ENCODE measurements around the gene LRRC51.
A peak's percentile ranks its signal among the peaks of the same experiment; 100 is the strongest.

Gene LRRC51

DNA sequence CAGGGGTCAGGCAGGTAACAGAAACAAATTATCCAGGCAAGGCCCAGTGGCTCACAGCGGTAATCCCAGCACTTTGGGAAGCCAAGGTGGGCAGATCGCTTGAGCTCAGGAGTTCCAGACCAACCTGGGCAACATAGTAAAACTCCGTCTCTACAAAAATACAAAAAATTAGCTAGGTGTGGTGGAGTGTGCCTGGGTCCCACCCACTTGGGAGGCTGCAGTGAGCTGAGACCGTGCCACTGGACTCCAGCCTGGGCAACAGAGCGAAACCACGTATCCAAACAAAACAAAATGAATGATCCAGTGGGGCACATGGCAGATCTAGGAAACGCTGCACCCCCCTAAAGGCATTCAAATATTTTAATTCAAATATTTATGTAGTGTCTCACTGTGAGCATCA lies 10.2 kb upstream of the LRRC51 start:
- no peak for DNase-seq

DNA sequence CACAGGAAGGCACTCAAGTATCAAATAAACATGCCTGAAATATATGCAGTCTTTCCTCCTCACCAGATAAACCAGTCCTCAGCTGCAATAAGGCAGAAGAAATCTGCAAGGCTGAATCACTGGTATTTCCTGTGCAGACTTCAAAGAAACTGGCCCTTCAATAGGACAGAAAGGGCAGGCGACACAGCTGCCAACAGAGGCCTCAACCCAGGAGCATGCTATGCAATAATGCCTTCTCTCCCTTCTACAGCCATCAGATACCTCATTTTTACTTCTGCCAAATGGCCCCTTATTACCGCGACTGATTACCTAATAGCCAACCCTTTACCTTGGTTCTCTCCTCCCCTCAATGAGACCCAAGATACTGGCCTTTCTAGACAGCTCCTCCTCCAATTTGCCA lies 8.3 kb upstream of the LRRC51 start:
- no peak for DNase-seq

DNA sequence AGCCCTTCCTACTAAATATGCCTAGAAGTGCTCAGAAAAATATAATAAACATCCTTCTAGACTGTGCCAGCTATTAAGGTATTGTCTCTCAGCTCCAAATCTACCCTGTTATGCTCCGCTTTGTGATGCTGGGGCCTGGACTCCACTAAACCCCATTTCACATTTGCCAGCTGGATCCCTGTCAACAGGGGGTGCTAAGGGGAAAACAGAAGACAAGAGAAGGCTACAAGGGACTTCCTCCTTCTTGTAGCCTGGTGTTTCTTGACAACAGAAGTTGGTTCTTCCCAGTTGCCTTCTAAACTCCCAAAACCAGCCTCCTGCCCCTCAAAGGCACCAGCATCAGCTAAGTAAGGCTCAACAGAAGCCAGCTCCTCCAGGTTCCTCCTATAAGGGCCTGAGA lies 5.5 kb upstream of the LRRC51 start:
- no peak for DNase-seq

DNA sequence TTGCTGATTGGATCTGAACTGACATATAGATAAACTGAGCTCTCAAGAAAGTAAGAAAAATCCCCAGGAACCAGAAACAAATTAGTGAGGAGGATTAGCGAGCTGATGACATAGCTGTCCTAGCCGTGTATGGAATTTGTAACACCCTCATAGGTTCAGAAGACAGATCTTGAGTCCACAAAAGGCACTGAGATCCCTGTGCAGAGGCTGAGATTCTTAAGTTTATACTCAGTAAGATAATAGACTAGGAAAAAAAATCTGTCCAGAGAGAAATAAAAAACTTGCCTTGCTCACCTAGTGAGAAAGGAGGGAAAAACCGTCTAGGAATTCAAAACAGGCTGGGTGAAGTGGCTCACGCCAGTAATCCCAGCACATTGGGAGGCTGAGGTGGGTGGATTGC lies 4.9 kb upstream of the LRRC51 start:
- DNase-seq = no peak

DNA sequence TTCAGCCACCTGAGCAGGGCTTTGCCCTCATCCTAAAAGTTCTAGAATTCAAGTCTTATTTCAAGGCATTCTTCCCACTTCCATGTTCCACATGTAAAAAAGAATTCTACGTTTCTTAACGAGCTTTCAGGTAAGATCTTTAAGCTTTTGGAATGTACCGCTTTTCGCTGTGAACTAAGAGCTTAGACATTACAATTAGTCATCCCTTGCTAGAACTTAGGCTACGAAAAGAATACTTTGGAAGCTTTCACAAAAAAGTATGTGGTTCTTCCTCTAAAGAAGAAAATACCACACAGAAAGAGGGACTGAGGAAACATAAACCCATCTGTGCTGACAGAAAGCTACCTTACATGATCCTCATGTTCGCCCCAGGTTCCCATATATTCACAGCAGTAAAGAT lies 2.2 kb upstream of the LRRC51 start:
- DNase-seq = no peak

DNA sequence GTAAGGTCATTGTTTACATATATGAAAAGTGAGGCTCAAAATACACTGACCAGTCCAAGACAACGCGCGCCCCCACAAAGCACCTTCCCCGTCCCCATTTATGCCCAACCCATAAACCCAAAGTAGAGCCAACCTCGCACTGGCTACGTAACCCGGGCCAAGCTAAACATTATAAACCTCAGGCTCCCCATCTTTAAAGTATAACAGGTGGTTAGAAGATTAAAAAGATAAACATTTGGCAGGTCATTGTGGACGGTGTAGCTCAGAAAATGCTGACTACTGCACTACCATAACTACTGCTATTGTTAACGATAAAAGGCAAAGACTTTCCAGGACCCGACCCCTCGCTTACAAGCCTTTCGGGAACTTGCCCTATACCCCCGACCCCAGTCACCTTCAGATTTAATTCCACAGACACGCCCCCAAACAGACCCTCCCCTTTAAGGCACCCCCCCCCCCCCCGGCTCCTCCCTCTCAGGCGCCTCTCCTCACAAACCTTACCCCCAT lies 778 bp upstream of the LRRC51 start:
- no peak for DNase-seq

DNA sequence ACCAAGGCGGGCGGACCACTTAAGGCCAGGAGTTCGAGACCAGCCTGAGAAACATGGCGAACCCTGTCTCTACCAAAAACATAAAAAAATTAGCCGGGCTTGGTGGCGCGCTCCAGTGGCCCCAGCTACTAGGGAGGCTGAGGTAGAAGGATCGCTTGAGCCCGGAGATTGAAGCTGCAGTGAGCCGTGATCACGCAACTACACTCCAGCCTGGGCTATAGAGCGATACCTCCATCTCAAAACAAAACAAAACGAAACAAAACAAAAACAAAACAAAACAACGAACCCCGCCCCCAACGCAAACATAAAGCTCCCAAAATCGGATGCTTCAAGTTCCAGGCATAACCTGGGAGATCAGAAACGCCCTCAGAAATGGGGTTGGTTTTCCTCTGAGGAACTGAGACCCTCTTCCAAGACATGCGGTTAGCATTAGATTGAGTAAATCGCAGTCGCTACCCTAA lies 564 bp downstream of the LRRC51 start:
- DNase-seq = no peak

DNA sequence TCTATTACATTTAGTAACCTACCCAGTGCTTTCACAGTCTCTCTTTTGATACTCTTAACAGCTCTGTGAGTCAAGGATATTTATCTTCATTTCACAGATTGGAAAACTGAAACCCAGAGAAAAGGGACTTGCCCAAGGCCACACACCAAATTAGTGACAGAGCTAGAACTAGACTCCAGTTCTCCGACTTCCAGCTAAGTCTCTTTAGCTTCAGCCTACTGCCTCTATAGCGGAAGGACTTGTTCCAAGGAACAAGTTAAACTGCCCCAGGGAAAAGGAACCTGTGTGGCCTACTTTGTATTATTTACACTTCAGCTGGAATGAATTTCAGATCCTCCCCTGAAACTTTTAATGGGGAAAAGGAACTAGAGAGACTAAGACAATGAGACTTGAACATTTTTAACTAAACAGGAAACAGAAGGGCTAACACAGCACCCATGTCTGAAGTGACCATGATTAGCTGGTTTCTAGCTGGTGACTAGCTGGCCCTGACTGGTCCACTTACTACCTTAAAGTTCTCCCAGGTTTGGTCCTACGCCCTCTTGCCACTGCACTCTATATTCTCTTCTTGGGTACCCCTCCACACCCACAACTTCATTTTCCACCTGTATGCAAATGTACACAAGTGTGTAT lies 1.3 kb downstream of the LRRC51 start:
- DNase-seq = no peak

DNA sequence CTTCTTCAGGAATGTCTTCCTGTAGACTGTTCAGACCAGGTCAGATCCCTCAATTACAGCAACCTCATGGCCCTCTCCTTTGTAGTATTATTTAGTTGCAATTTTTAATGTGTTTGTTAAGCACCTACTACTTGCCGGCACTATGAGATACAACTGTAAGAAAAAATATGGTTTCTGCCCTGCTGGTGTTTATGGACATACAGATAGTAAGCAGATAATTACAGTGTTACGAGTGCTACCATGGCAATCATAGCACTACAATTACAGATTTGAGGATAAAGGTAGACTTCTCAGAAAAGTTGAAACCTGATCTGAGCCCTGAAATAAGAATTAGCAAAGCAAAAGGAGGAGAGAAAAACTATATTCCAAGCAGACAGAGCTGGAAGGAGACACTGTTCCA lies 2.8 kb downstream of the LRRC51 start:
- no peak for DNase-seq

DNA sequence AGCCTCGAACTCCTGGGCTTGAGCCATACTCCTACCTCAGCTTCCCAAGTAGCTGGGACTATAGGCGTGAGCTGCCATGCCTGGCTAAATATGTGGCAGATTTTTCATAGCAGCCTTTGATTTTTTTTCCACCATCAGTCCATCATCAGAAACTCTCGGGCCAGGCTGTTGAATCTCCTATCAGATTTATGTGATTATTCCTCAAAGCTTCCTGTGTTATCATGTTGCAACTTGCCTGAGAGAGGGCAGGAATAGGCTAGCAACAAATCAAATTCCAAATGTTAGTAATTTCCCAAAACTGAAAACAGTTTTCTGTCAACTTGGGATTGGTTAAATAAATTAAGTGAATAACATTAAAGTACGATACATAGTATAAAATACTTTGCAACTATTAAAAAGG lies 3.4 kb downstream of the LRRC51 start:
- DNase-seq = no peak

DNA sequence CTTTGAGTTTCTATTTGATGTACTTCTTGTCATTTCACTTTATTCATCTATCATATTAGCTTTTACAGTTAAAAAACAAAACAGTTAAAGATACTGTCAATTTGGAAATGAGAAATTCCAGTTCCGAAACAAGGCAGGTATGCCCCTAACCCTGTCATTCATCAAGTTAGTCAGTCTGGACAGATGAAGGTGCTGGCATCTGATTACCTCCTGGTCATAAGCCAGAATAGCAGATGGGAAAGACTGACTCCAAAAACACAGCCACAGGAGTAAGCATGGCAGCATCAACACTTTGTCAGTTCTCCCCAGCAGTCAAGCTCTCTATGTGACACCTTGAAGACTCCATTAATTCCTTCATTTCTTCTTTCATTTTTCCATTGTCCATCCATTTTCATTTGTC lies 4.3 kb downstream of the LRRC51 start:
- no peak for DNase-seq

DNA sequence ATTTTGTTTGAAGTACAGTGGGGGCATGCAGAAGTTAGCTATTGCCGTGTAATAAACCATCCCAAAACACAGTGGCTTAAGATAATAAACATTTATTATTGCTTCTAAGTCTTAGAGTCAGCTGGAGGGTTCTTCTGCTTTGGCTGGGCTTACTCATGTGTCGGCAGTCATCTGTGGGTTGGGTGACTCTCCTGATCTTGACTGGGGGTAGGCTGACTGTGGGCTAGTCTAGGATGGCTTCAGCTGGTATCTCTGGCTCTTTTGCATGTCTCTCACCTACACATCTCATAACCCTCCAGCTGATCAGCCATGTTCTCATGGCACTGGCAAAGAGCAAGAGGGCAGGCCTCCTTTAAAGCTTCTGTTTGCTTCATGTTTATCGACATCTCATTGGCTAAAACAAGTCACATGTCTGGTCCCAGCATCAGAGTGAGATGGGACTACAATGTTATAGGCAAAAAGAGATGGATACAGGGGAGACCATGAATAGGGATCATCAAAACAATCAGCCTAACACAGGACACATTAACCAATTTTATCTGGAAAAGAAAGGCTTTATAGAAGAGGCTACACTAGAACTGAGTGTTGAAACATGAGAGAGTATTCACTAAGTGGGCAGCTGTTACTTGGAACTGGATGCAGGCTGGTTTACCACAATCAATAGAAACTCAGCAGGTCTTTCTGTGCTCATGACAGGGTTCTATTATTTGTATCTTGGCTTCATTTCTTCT lies 5.1 kb downstream of the LRRC51 start:
- DNase-seq = no peak

DNA sequence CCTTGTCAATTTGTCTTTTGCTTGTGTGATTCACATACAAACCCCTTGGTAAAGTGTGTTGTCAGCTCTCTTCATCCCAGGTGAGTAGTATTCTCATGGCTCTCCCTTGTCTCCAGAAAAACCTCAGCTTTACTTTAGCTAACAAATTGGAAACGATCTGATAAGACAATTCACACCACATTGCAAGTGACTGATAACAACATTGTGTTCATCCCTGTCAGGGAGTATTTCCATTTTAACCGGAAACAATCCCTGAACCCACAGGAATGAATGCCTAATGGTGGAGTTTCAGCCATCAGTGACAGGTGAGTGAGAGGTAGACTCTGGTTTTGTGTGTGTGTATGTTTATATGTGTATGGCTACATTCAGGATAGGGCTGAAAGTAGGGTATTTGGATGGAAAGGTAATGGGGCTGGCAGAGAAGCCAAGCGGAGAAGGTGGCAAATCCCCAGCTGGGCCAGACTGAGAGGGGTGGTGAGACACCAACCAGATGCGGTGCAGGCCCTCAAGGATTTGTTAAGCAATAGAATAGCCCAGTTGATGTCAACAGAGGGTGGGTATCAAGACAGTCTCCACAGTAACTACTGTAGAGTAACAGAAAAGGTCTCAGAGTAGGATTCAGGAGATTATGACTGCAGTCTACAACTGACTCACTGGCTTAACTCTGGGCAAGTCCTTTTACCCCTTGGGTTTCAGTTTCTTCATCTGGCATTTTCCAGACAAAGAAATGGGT lies 7.6 kb downstream of the LRRC51 start:
- no peak for DNase-seq

DNA sequence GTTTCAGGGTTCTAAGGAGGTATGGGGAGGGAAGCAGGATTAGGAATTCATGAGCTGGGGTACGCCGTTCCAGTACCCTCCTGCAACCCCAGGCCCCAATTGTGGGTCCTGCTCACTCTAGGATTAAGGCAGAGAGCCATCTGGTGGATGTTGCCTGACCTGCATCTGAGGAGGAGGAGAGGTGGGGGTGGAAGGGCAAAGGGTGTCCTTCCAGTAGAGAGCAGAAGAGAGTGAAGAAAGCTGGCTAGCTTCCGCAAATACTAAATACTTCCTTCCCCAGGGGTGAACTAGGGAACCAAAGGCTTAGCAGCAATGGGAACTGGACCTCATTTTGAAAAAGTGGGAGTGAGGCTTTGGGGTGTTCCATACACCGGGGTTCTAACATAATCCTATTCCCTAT lies 10.6 kb downstream of the LRRC51 start:
- DNase-seq = no peak

DNA sequence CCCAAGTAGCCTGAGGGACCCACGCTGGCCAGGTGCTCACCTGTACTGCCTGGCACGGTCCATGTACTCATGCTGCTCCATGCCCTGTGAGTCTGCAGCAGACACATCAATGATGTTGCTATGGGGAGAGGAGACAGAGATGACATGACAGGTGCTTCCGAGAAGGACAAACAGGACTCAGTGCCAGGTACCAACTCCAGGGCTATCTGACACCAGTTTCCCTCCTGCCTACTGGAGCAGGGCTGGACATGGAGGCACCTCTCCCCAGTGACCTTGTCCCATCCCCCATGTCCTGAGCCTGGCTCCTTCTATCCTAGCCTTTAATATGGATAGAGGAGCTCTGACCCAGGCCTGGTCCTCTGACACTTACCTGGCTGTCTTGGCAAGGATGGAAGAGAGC lies 18.1 kb downstream of the LRRC51 start:
- no peak for DNase-seq

DNA sequence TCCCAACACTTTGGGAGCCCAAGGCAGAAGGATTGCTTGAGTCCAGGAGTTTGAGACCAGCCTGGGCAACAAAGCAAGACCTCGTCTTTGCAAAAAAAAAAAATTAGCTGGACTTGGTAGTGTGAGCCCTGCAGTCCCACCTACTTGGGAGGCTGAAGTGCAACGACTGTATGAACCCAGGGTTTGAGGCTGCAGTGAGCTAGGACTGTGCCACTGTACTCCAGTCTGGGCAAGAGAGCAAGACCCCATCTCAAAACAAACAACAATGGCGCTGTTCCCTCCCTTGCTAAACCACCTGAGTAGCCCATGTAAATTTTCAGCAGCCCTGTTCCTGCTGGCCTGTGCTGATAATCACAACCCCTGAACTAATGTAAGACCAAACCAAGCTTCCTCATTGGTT lies 19.4 kb downstream of the LRRC51 start:
- no peak for DNase-seq

DNA sequence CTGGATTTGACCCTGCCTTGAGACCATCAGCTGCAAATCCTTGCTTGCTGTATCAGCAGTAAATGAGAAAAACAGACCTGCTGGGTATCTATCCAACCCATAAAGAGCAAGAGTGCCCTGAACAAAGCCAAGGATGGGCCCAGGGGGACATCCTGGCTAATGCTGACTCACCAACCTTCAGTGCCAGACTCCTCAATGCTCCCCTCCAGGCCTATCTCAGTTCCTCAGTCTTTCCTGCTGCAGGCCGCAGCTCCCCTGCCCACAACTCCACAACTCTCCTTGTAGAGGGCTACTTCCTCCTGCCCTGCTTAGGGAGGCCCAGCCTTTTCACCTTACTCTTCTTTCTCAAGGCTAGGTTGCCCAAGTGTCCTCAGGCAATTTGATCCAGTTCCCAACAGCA lies 19.8 kb downstream of the LRRC51 start:
- DNase-seq = no peak

DNA sequence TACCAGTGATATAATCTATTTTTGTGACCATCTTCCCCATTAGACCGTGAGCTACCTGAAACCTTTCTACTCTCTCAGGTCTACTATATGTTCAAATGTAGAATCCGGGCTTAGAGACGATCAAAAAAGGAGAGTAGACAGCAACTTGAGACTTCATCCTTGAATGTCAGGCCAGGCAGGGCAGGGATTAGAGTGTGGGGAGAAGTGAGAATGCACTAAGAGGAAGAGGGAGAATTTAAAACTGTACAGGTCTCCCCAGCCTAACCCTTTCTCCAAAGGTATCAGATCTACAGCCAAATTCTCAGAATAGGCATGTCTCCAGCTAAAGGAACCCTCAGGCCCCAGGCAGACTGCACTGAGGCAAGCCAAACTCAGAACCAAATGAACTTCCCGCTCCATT lies 21.5 kb downstream of the LRRC51 start:
- DNase-seq = no peak

DNA sequence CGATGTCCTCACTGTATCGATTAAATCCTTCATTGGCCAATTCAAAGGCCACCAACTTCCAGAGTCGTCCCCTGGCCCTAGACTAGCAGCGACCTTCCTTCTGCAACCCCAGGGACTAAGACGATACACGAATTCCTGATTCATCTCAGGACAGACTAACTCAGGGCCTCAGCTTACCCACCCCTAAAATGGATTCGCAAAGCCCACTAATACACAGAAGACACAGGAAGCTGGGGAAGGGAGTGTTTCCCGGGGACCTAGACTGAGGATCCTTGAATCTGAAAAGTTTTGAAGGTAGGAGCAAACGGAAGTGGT lies 21.9 kb downstream of the LRRC51 start:
- DNase-seq = no peak

DNA sequence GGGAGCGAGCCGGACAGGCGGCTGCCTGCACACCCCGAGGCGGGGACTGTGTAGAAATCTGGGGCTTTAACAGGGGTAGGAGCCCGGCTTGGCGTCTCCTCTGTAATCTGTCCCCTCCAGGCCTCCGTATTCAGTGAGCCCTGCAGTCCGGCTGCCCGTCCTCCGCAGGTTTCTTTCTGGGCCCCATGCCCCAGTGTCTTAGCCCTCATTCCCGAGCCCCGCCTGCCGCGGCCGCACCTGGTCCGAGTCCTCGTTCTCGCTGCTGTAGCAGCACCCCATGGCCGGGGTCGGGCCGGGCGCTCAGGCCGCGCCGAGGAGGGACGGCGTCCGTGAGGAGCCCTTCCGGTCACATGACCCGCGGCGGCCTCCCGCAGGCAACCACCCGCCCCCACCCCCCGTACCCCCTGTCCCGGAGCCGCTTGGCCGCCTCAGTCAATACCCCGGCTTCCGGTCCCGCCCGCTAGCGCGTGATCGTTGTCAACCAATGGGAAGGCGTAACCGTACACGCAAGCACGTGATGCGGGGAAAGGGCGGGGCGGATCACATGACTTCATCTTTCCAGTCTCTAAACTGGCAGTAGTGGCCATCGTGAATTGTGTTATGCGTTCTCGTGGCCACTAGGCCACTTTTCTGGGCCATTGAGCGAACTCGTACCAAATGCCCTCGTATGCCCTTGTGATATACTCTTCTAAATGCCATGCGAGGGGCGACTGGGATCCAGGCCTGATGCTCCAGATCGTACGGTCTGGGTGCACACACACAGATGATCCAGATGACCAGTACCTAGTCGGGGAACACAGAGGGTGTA lies 22.5 kb downstream of the LRRC51 start, which contains the start of gene LAMTOR1:
Gene LAMTOR1, minus strand, starts transcription at position 352 of the 808 bp plus-strand sequence. Its CDS starts 73 bp downstream, at position 279.
- peak; percentile 52 for DNase-seq

DNA sequence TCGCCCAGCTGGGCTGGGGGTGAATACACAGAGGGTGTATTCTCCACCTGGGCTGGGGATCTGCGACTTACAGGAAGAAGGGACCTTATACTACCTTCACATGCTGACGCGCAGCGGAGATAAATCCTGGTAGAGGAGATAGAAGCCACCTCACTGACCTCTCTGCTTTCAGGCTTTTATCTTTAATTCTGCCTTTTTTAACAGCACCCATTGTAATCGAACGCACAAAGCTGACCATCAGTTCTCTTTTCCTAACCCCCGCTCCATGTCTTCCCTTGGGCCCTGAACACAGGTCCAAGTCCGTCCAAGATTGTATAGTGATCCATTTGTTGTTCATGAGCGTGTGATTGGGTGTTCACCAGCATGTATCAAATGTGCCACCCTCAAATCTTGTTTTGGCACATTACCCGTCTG lies 23.1 kb downstream of the LRRC51 start:
- DNase-seq = no peak

DNA sequence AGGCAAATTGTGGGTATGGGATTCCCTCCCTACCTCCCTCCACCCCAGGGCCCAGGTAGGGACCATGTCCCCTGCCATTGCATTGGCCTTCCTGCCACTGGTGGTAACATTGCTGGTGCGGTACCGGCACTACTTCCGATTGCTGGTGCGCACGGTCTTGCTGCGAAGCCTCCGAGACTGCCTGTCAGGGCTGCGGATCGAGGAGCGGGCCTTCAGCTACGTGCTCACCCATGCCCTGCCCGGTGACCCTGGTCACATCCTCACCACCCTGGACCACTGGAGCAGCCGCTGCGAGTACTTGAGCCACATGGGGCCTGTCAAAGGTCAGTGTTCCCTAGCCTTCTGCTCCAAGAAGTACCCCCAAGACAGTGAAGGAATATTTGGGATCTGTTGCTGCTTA lies 25.2 kb downstream of the LRRC51 start, which contains the start of gene TOMT:
Gene TOMT, plus strand, starts transcription at position 37 of the 400 bp plus-strand sequence. Its CDS starts 28 bp downstream, at position 65.
- no peak for DNase-seq
